HepG2 (cell line): ENCODE data around the gene FDXR. TPM values are rescaled to one million over a fixed set of nuclear protein-coding genes. Genes with fewer than 3 reads are reported as not detected.

Experiments
- ATAC-seq: fragments of 200-7000 bp; cut with Tn5 transposase; 3 replicates; pipeline ENCODE4 v1.9.1; 2020; ENCODE audit warnings: mild to moderate bottlenecking, moderate library complexity
- BruUV-seq: library from RNA; stranded (reverse); fragments of 400-500 nt; replicated peaks from 2 replicates; lab custom pipeline; 2021; lab: Mats Ljungman, UMichigan
- CTCF ChIA-PET: fragments of 300-600 bp; formaldehyde crosslinking; extraction: SDS; loops from one replicate; lab custom pipeline; 2021; ENCODE audit warnings: low total read pairs, inconsistent platforms, low intra/inter-chr PET ratio; lab: Yijun Ruan, JAX
- POLR2A ChIA-PET: fragments of 350-600 bp; sonication (Branson Sonifier 250); formaldehyde crosslinking; loops from one replicate; lab custom pipeline; 2020; ENCODE audit warnings: antibody characterized with exemption, inconsistent platforms; lab: Yijun Ruan, JAX
- DNase-seq: peaks from one replicate; pipeline ENCODE4 v3.0.0-alpha.2; 2015; ENCODE audit warnings: low spot score
- FAIRE-seq: peaks from 3 replicates; lab custom pipeline; 2011; peaks lifted over from hg19 to GRCh38; lab: Jason Lieb, UNC
- H2AFZ ChIP-seq: one replicate; pipeline ENCODE4 v1.6.1; 2011; ENCODE audit warnings: low read length, inconsistent platforms
- H3K27ac ChIP-seq: fragments of 300-600 bp; 3 replicates; pipeline ENCODE4 v1.8.0; 2011; ENCODE audit warnings: mixed run types, mild to moderate bottlenecking, mixed read lengths, low read length, inconsistent platforms; ENCODE audit not compliant: insufficient read depth; ENCODE audit errors: extremely low read length
- H3K27me3 ChIP-seq, 2 experiments: fragments of 200-600 bp in 1 of 2; 2 replicates in 1 of 2; 3 replicates in 1 of 2; pipeline versions ENCODE4 v1.6.0 to v1.8.0; 2011; ENCODE audit warnings: low read length in 2 of 2, mild to moderate bottlenecking in 2 of 2, moderate library complexity in 2 of 2, inconsistent platforms in 1 of 2; ENCODE audit not compliant: insufficient read depth in 2 of 2, control insufficient read depth in 1 of 2
- H3K36me3 ChIP-seq, 2 experiments: fragments of 200-600 bp in 1 of 2; replicated peaks in 1 of 2; 2 replicates in 1 of 2; 3 replicates in 1 of 2; pipeline versions ENCODE4 v1.5.1 to v1.8.0; 2011; ENCODE audit warnings: low read length in 2 of 2, inconsistent platforms in 1 of 2; ENCODE audit not compliant: insufficient read depth in 2 of 2, control insufficient read depth in 1 of 2
- H3K4me1 ChIP-seq: 2 replicates; pipeline ENCODE4 v1.5.1; 2012; ENCODE audit warnings: low read length, inconsistent platforms; ENCODE audit not compliant: insufficient read depth
- H3K4me2 ChIP-seq: 2 replicates; pipeline ENCODE4 v1.6.0; 2011; ENCODE audit warnings: low read depth, low read length, inconsistent platforms
- H3K4me3 ChIP-seq, 3 experiments: fragments of 200-600 bp in 1 of 3; sonication (generic), shearing (Covaris generic) in 1 of 3; replicated peaks in 1 of 3; 2 replicates each; pipeline ENCODE4 v1.5.1; 2011 to 2016; ENCODE audit warnings: low read length in 3 of 3, inconsistent platforms in 2 of 3, low read depth in 2 of 3, mild to moderate bottlenecking in 2 of 3, control low read depth in 1 of 3, mixed read lengths in 1 of 3; ENCODE audit not compliant: insufficient read depth in 1 of 3
- H3K79me2 ChIP-seq: one replicate; pipeline ENCODE4 v1.6.1; 2011; ENCODE audit warnings: low read length, inconsistent platforms; ENCODE audit not compliant: insufficient read depth
- H3K9ac ChIP-seq: 2 replicates; pipeline ENCODE4 v1.6.0; 2011; ENCODE audit warnings: mild to moderate bottlenecking, low read depth, low read length, inconsistent platforms; ENCODE audit not compliant: insufficient read depth
- H3K9me3 ChIP-seq: 2 replicates; pipeline ENCODE4 v1.5.1; 2012; ENCODE audit warnings: mild to moderate bottlenecking, low read length
- H4K20me1 ChIP-seq: 2 replicates; pipeline ENCODE4 v1.6.0; 2011; ENCODE audit warnings: inconsistent platforms, mild to moderate bottlenecking, low read length, moderate library complexity; ENCODE audit not compliant: insufficient read depth
- GTF3A ChIP-seq: sonication (generic); formaldehyde crosslinking; conservative IDR thresholded peaks from 2 replicates; pipeline ENCODE4 v1.4.0; 2020; ENCODE audit warnings: mild to moderate bottlenecking, missing genetic modification reagents
- HOXA5 ChIP-seq: sonication (generic); formaldehyde crosslinking; IDR thresholded peaks from 2 replicates; pipeline ENCODE4 v1.4.0; 2020; ENCODE audit warnings: missing genetic modification reagents
- IRF2 ChIP-seq: IDR thresholded peaks from 2 replicates; pipeline ENCODE4 v1.6.1; 2018; ENCODE audit warnings: missing genetic modification reagents, missing compliant biosample characterization
- MAFG ChIP-seq: sonication (generic); formaldehyde crosslinking; IDR thresholded peaks from 2 replicates; pipeline ENCODE4 v1.5.1; 2020; ENCODE audit warnings: mild to moderate bottlenecking, missing genetic modification reagents
- MED13 ChIP-seq: sonication (generic); formaldehyde crosslinking; IDR thresholded peaks from 2 replicates; pipeline ENCODE4 v1.5.0; 2020; ENCODE audit warnings: missing genetic modification reagents
- REXO4 ChIP-seq: sonication (generic); formaldehyde crosslinking; IDR thresholded peaks from 2 replicates; pipeline ENCODE4 v1.8.0; 2022; ENCODE audit warnings: missing genetic modification reagents, mild to moderate bottlenecking, borderline replicate concordance
- RXRB ChIP-seq: IDR thresholded peaks from 2 replicates; pipeline ENCODE4 v1.6.1; 2016; ENCODE audit warnings: borderline replicate concordance, missing genetic modification reagents, missing compliant biosample characterization
- SETDB1 ChIP-seq: sonication (generic); formaldehyde crosslinking; IDR thresholded peaks from 2 replicates; pipeline ENCODE4 v1.5.1; 2020; ENCODE audit warnings: missing genetic modification reagents, mild to moderate bottlenecking, borderline replicate concordance
- SMAD3 ChIP-seq: sonication (generic); formaldehyde crosslinking; IDR thresholded peaks from 2 replicates; pipeline ENCODE4 v1.4.0; 2020; ENCODE audit warnings: missing genetic modification reagents
- SNAPC2 ChIP-seq: sonication (generic); formaldehyde crosslinking; IDR thresholded peaks from 2 replicates; pipeline ENCODE4 v1.8.1; 2022; ENCODE audit warnings: mild to moderate bottlenecking, missing genetic modification reagents
- SP1 ChIP-seq, 2 experiments: fragments of 450-650 bp in 1 of 2; sonication (generic) in 1 of 2; formaldehyde crosslinking in 1 of 2; IDR thresholded peaks; 2 replicates each; pipeline versions ENCODE4 v1.4.0 to v1.6.1; 2016 to 2020; ENCODE audit warnings: missing genetic modification reagents in 1 of 2
- ZBTB33 ChIP-seq: sonication (generic); formaldehyde crosslinking; IDR thresholded peaks from 2 replicates; pipeline ENCODE4 v1.4.0; 2020; ENCODE audit warnings: missing genetic modification reagents
- ZNF343 ChIP-seq: sonication (generic); formaldehyde crosslinking; IDR thresholded peaks from 2 replicates; pipeline ENCODE4 v1.4.0; 2020; ENCODE audit warnings: mild to moderate bottlenecking, missing genetic modification reagents
- ZNF501 ChIP-seq: sonication (generic); formaldehyde crosslinking; IDR thresholded peaks from 2 replicates; pipeline ENCODE4 v1.5.1; 2020; ENCODE audit warnings: mild to moderate bottlenecking, moderate library complexity, missing genetic modification reagents
- ZNF792 ChIP-seq: IDR thresholded peaks from 2 replicates; pipeline ENCODE4 v1.6.1; 2016
- WGBS: methylation state at CpG from one replicate; pipeline ENCODE4 v1.1.6; 2017; ENCODE audit warnings: low lambda C conversion rate; 5-methylcytosine and 5-hydroxymethylcytosine counted together
- in situ Hi-C: cut with HindIII; loops from 2 replicates; pipeline ENCODE4 v1.10.0; 2017; ENCODE audit warnings: low pct_unique_long_range_greater_than_20kb; ENCODE audit not compliant: extremely low pct_ligation_motif_present
- intact Hi-C: fragments of 100-400 bp; cut with micrococcal nuclease; formaldehyde crosslinking; loops from one replicate; pipeline ENCODE4 v1.10.0; 2022; ENCODE audit not compliant: unreplicated experiment
- polyA plus RNA-seq, 8 experiments: library from polyadenylated mRNA; depleted of rRNA in 3 of 8; stranded (reverse) in 7 of 8; unstranded in 1 of 8; fragments of >200 nt; fragmentation: Illumina TruSeq in 4 of 8; extraction: Trizol in 4 of 8; gene quantifications; 2 replicates each; pipeline versions ENCODE4 v1.2.1 to v1.2.3, GENCODE V29; 2011 to 2016; ENCODE audit warnings: low read depth in 4 of 8, missing spikeins in 1 of 8, mixed read lengths in 1 of 8; ENCODE audit not compliant: insufficient read depth in 1 of 8
- total RNA-seq, 5 experiments: library from RNA; depleted of rRNA; stranded (reverse); fragments of >200 nt; fragmentation: Illumina TruSeq; extraction: Trizol; gene quantifications; 2 replicates each; pipeline ENCODE4 v1.2.3, GENCODE V29; 2016; ENCODE audit warnings: low read depth in 1 of 5
- TF ChIP-seq, protein P1 (sequence below): sonication (generic); formaldehyde crosslinking; IDR thresholded peaks from 2 replicates; pipeline ENCODE4 v1.9.0; 2021; ENCODE audit warnings: mild to moderate bottlenecking, missing genetic modification reagents

The FDXR gene
- total and polyA plus RNA-seq, 2 of the 13 experiments (the other 11 are each of a cell fraction or from before 2014, with no cell fraction given), result 23.4 to 116 TPM

GRCh38 chr17:74920642-74921025, 47.8 kb upstream of the FDXR start:
- POLR2A ChIA-PET, result interaction anchor here (0.6 to 1.2 kb wide), 4 partner anchors 47 to 144 kb away, joined by 3 to 4 read pairs (median 4); partner anchors contain the start of genes FDXR and NAT9
- Histone ChIP-seq H3K4me3 (no peak overlapping the region), H3K4me1 (peaks cover 31% of the 10 kb centered on the region), H4K20me1 (no peaks in the 10 kb centered on the region), H3K9ac (no peak overlapping the region), H3K27me3 (peaks cover 23 to 74% of the 10 kb centered on the region in 2 experiments), H3K27ac (no peak overlapping the region), H3K36me3 (no peaks in the 10 kb centered on the region), H2AFZ (no peak overlapping the region), H3K79me2 (no peaks in the 10 kb centered on the region), H3K9me3 (no peaks in the 10 kb centered on the region), H3K4me2 (no peak overlapping the region)
- intact Hi-C loops (no loop called here), in situ Hi-C loops (loop anchor here (5.0 kb wide), 1 partner anchor 37 kb away; no protein-coding TSS in a partner anchor)
- TF ChIP-seq SNAPC2 (CRISPR knock-in tag) (no peak), SETDB1 (CRISPR knock-in tag) (no peak), REXO4 (CRISPR knock-in tag) (no peak), RXRB (CRISPR knock-in tag) (no peak), SMAD3 (no peak), GTF3A (CRISPR knock-in tag) (no peak), MED13 (CRISPR knock-in tag) (no peak), ZNF792 (CRISPR knock-in tag) (no peak), HOXA5 (no peak), ZNF343 (CRISPR knock-in tag) (no peak), MAFG (no peak), ZBTB33 (CRISPR knock-in tag) (no peak), IRF2 (no peak), ZNF501 (CRISPR knock-in tag) (no peak), SP1 (IDR thresholded peaks at IDR 0.05) (no peak), SP1 (CRISPR knock-in tag; IDR thresholded peaks at IDR 0.05) (no peak)
- TF ChIP-seq, protein P1, sequence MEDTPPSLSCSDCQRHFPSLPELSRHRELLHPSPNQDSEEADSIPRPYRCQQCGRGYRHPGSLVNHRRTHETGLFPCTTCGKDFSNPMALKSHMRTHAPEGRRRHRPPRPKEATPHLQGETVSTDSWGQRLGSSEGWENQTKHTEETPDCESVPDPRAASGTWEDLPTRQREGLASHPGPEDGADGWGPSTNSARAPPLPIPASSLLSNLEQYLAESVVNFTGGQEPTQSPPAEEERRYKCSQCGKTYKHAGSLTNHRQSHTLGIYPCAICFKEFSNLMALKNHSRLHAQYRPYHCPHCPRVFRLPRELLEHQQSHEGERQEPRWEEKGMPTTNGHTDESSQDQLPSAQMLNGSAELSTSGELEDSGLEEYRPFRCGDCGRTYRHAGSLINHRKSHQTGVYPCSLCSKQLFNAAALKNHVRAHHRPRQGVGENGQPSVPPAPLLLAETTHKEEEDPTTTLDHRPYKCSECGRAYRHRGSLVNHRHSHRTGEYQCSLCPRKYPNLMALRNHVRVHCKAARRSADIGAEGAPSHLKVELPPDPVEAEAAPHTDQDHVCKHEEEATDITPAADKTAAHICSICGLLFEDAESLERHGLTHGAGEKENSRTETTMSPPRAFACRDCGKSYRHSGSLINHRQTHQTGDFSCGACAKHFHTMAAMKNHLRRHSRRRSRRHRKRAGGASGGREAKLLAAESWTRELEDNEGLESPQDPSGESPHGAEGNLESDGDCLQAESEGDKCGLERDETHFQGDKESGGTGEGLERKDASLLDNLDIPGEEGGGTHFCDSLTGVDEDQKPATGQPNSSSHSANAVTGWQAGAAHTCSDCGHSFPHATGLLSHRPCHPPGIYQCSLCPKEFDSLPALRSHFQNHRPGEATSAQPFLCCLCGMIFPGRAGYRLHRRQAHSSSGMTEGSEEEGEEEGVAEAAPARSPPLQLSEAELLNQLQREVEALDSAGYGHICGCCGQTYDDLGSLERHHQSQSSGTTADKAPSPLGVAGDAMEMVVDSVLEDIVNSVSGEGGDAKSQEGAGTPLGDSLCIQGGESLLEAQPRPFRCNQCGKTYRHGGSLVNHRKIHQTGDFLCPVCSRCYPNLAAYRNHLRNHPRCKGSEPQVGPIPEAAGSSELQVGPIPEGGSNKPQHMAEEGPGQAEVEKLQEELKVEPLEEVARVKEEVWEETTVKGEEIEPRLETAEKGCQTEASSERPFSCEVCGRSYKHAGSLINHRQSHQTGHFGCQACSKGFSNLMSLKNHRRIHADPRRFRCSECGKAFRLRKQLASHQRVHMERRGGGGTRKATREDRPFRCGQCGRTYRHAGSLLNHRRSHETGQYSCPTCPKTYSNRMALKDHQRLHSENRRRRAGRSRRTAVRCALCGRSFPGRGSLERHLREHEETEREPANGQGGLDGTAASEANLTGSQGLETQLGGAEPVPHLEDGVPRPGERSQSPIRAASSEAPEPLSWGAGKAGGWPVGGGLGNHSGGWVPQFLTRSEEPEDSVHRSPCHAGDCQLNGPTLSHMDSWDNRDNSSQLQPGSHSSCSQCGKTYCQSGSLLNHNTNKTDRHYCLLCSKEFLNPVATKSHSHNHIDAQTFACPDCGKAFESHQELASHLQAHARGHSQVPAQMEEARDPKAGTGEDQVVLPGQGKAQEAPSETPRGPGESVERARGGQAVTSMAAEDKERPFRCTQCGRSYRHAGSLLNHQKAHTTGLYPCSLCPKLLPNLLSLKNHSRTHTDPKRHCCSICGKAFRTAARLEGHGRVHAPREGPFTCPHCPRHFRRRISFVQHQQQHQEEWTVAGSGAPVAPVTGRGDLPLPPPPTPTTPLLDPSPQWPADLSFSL (CRISPR knock-in tag), result no peak
- ATAC-seq (no peak; the same call in 1 of the 3 replicates), FAIRE-seq (no peak), DNase-seq (no peak)
- BruUV-seq, result no TSS peak
- CTCF ChIA-PET, result interaction anchor here (2.3 kb wide), 1 partner anchor 37 kb away, joined by 9 read pairs; no protein-coding TSS in a partner anchor
- WGBS, result 23% methylated on average over 6 of the region's 6 CpGs
